Lung (tissue), 12 donors: ENCODE results near the gene USP47. TPM values are rescaled to one million over a fixed set of nuclear protein-coding genes. Genes with fewer than 3 reads are reported as not detected.

Experiments
- ATAC-seq: fragments of 200-7000 bp; cut with Tn5 transposase; one replicate; pipeline ENCODE4 v1.9.1; 2020; ENCODE audit warnings: moderate number of reproducible peaks; ENCODE audit not compliant: insufficient read depth, low FRiP score
- DNase-seq, 3 donors: peaks; one replicate each; pipeline ENCODE4 v3.0.0-alpha.2; 2013 to 2017
- H3K27ac ChIP-seq, 2 donors: one replicate each; pipeline ENCODE4 v1.5.1; 2013; ENCODE audit warnings: mild to moderate bottlenecking in 2 of 2, moderate library complexity in 2 of 2, control low read depth in 1 of 2, inconsistent platforms in 1 of 2, low read depth in 1 of 2, low read length in 1 of 2
- H3K27me3 ChIP-seq, 3 donors: one replicate each; pipeline ENCODE4 v1.5.1; 2013; ENCODE audit warnings: low read length in 2 of 3; ENCODE audit not compliant: control insufficient read depth in 3 of 3, insufficient read depth in 3 of 3
- H3K36me3 ChIP-seq, 4 donors: one replicate each; pipeline ENCODE4 v1.5.1; 2013; ENCODE audit warnings: low read length in 4 of 4, mild to moderate bottlenecking in 1 of 4, moderate library complexity in 1 of 4; ENCODE audit not compliant: control insufficient read depth in 4 of 4, insufficient read depth in 4 of 4
- H3K4me1 ChIP-seq, 5 donors: one replicate each; pipeline ENCODE4 v1.5.1; 2013; ENCODE audit warnings: low read length in 5 of 5, mild to moderate bottlenecking in 2 of 5, moderate library complexity in 1 of 5; ENCODE audit not compliant: control insufficient read depth in 5 of 5, insufficient read depth in 5 of 5
- H3K4me3 ChIP-seq: one replicate; pipeline ENCODE4 v1.5.1; 2013; ENCODE audit warnings: mild to moderate bottlenecking, control low read depth, moderate library complexity
- H3K9ac ChIP-seq, 2 donors: one replicate each; pipeline ENCODE4 v1.5.1; 2013; ENCODE audit warnings: low read length in 2 of 2, control low read depth in 1 of 2; ENCODE audit not compliant: insufficient read depth in 1 of 2
- H3K9me3 ChIP-seq, 4 donors: one replicate each; pipeline ENCODE4 v1.5.1; 2013; ENCODE audit warnings: low read length in 3 of 4, mild to moderate bottlenecking in 1 of 4, moderate library complexity in 1 of 4; ENCODE audit not compliant: control insufficient read depth in 4 of 4, insufficient read depth in 3 of 4
- CTCF ChIP-seq: IDR thresholded peaks from 2 replicates; pipeline ENCODE4 v1.5.1; 2012; ENCODE audit warnings: mild to moderate bottlenecking; ENCODE audit errors: control extremely low read depth, extremely low read depth
- WGBS, 2 donors: extraction: QIAGEN DNeasy Blood & Tissue Kit; methylation state at CpG; one replicate each; pipeline ENCODE4 v1.1.7; 2013; 5-methylcytosine and 5-hydroxymethylcytosine counted together
- polyA plus RNA-seq, 2 donors: library from polyadenylated mRNA; stranded (reverse); fragments of 200-250 nt; gene quantifications; one replicate each; pipeline ENCODE4 v1.2.1, GENCODE V29; 2013
- total RNA-seq, 2 donors: library from RNA; depleted of rRNA in 1 of 2; stranded (reverse); fragments of >200 nt in 1 of 2; gene quantifications; one replicate each; pipeline ENCODE4 v1.2.1, GENCODE V29; 2014 to 2021
- donor health status: control.
- donor health status: control.
- donor health status: Bipolar disorder and iron deficiency.
- donor health status: healthy.
- donor health status: DM: yes; HTN: yes; CAD: no.

The USP47 gene
- total and polyA plus RNA-seq, 4 donors: 20.4 to 183 (median 31.9) TPM

GRCh38 chr11:11806586-11806985, 35.2 kb upstream of the USP47 start:
- Histone ChIP-seq H3K9ac (no peak overlapping the region), H3K4me3 (no peak overlapping the region), H3K27ac (no peak overlapping the region), H3K4me1 (peaks cover 0 to 36% (median 1%) of the 10 kb centered on the region in 5 donors), H3K9me3 (no peaks in the 10 kb centered on the region), H3K27me3 (no peaks in the 10 kb centered on the region), H3K36me3 (no peaks in the 10 kb centered on the region)
- DNase-seq (peak in 1 of 3 donors; percentile 33), ATAC-seq (no peak)
- no peak for TF ChIP-seq CTCF

- Histone ChIP-seq H3K4me1 (peaks cover 0 to 36% (median 1%) of the 10 kb centered on the region in 5 donors), H3K4me3 (no peak overlapping the region), H3K27me3 (no peaks in the 10 kb centered on the region), H3K9ac (no peak overlapping the region), H3K9me3 (no peaks in the 10 kb centered on the region), H3K36me3 (no peaks in the 10 kb centered on the region), H3K27ac (no peak overlapping the region)
- WGBS, 2 donors: 74% methylated on average over 8 of the region's 8 CpGs
- ATAC-seq (no peak), DNase-seq (peak; percentile 74 to 95 (median 94))
- TF ChIP-seq CTCF: no peak
Measured at GRCh38 chr11:11807811-11808782, 33.7 kb upstream of the USP47 start.

GRCh38 chr11:11808992-11809615, 32.7 kb upstream of the USP47 start:
- Histone ChIP-seq H3K9ac (no peak overlapping the region), H3K4me1 (peaks cover 0 to 46% (median 7%) of the 10 kb centered on the region in 5 donors), H3K36me3 (no peaks in the 10 kb centered on the region), H3K27ac (no peak overlapping the region), H3K27me3 (no peaks in the 10 kb centered on the region), H3K9me3 (no peaks in the 10 kb centered on the region), H3K4me3 (no peak overlapping the region)
- WGBS, 2 donors: 80 to 83% methylated on average over 4 of the region's 4 CpGs
- no peak for TF ChIP-seq CTCF
- DNase-seq (peak; percentile 22 to 76 (median 69)), ATAC-seq (no peak)
